Gastrocnemius medialis (tissue), 4 donors: ENCODE results near the gene HIVEP3. TPM values are rescaled to one million over a fixed set of nuclear protein-coding genes. Genes with fewer than 3 reads are reported as not detected.

Experiments
- ATAC-seq, 2 donors: fragments of 150-250 bp; one replicate each; pipeline ENCODE4 v1.9.1; 2016
- DNase-seq, 2 donors: peaks; one replicate each; pipeline ENCODE4 v3.0.0-alpha.2; 2019
- H3K27ac ChIP-seq, 4 donors: fragments of 200-600 bp; sonication (generic); 1 replicate in 1 of 4; 2 replicates in 3 of 4; pipeline ENCODE4 v1.5.1; 2016 to 2018; ENCODE audit warnings: mild to moderate bottlenecking in 2 of 4, moderate library complexity in 1 of 4
- H3K27me3 ChIP-seq, 3 donors: fragments of 200-600 bp; sonication (generic) in 2 of 3; 1 replicate in 1 of 3; 2 replicates in 2 of 3; pipeline versions ENCODE4 v1.5.1 to v1.6.0; 2016 to 2019; ENCODE audit warnings: mild to moderate bottlenecking in 1 of 3, moderate library complexity in 1 of 3
- H3K36me3 ChIP-seq, 2 donors: fragments of 200-600 bp; sonication (generic) in 1 of 2; one replicate each; pipeline ENCODE4 v1.5.1; 2017 to 2018
- H3K4me1 ChIP-seq, 2 donors: fragments of 200-600 bp; sonication (generic) in 1 of 2; one replicate each; pipeline ENCODE4 v1.5.1; 2016 to 2017; ENCODE audit warnings: mild to moderate bottlenecking in 2 of 2
- H3K4me3 ChIP-seq, 4 donors: fragments of 200-600 bp; sonication (generic) in 3 of 4; 1 replicate in 1 of 4; 2 replicates in 3 of 4; pipeline ENCODE4 v1.5.1; 2016 to 2019; ENCODE audit warnings: mild to moderate bottlenecking in 2 of 4
- H3K9me3 ChIP-seq, 3 donors: fragments of 200-600 bp; sonication (generic) in 2 of 3; 1 replicate in 1 of 3; 2 replicates in 2 of 3; pipeline ENCODE4 v1.5.1; 2016 to 2019
- POLR2A ChIP-seq, 2 donors: fragments of 450-650 bp; IDR thresholded peaks; one replicate each; pipeline ENCODE4 v1.6.1; 2017; ENCODE audit warnings: antibody characterized with exemption in 2 of 2, mild to moderate bottlenecking in 2 of 2, moderate library complexity in 2 of 2
- in situ Hi-C, 4 donors: fragments of 200-750 bp; cut with MboI; loops; one replicate each; pipeline versions ENCODE4 v1.15.0 to v1.8.0; 2017; ENCODE audit warnings: low sequenced_read_pairs in 4 of 4
- intact Hi-C: fragments of 100-400 bp; cut with DNase I; formaldehyde crosslinking; loops from one replicate; pipeline ENCODE4 v1.15.1; 2023; ENCODE audit warnings: low total_unique reads
- total RNA-seq, 4 donors: library from RNA; depleted of rRNA; stranded (reverse); fragments of >200 nt; gene quantifications; one replicate each; pipeline versions ENCODE4 v1.1.0 to v1.2.3, GENCODE V29; 2016
- TF ChIP-seq, protein P1 (sequence below), 5 experiments: fragments of 450-650 bp in 3 of 5; fragments of 200-600 bp in 2 of 5; sonication (generic) in 2 of 5; IDR thresholded peaks in 4 of 5; conservative IDR thresholded peaks in 1 of 5; 1 replicate in 4 of 5; 2 replicates in 1 of 5; pipeline ENCODE4 v1.5.1; 2016 to 2019; ENCODE audit warnings: antibody characterized with exemption in 5 of 5, mild to moderate bottlenecking in 3 of 5, moderate library complexity in 3 of 5

The HIVEP3 gene
- total RNA-seq, 4 donors from 2014 or later: 0.80 to 1.8 (median 1.3) TPM

DNA sequence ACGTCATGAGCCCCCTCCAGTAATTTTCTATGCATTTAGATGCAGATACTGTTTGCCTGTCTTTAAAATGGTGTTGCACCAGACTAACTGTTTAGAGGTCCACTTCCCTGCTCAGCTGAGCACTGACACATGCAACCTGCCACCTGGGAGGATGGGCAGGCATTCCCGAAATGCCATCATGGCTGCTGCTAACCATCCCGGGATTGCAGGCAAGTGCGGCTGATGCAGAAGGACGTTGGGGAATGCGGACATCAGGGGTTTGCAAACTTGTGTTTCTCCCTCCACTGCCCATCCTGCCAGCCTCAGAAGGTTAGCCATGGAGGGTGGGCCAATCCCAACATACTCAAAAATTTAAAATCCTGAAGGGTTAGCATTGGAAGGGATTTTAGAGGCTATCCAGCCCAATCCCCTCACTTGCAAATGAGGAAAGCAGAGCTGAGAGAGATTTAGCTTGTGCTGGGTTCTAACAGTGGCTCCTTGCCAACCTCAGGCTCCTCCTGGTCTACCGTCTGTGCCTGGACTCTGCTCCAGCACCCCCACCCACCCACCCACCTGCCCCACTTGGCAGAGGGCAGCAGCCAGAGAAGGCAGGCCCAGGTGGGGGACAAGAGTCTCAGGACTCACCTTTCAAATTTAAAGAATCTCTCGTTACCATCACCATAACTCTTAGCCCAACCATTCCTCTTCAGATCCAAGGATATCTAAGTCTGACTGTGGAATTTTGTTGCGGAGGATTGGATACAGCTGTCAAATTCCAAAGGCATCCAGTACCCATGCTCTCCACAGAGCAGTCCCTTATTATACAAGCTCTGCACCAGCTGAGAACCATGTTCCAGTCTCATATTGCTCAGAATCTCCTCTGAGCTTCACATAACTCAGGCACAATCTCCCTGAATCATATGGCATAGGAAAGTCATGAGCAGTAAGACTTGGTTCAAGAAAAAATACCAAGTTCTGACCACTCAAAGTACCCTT lies 34.2 kb downstream of the HIVEP3 start:
- DNase-seq (no peak), ATAC-seq (no peak)
- H3K9me3 ChIP-seq: no peaks in the 10 kb centered on the region
- H3K27me3 ChIP-seq: no peaks in the 10 kb centered on the region
- intact Hi-C loops: no loop called here
- in situ Hi-C loops: no loop called here
- no peaks in the 10 kb centered on the region for H3K36me3 ChIP-seq
- H3K4me1 ChIP-seq: peaks cover 42 to 53% of the 10 kb centered on the region in 2 donors
- no peak overlapping the region for H3K27ac ChIP-seq
- no peak for TF ChIP-seq POLR2A (IDR thresholded peaks at IDR 0.05)
- TF ChIP-seq, protein P1, sequence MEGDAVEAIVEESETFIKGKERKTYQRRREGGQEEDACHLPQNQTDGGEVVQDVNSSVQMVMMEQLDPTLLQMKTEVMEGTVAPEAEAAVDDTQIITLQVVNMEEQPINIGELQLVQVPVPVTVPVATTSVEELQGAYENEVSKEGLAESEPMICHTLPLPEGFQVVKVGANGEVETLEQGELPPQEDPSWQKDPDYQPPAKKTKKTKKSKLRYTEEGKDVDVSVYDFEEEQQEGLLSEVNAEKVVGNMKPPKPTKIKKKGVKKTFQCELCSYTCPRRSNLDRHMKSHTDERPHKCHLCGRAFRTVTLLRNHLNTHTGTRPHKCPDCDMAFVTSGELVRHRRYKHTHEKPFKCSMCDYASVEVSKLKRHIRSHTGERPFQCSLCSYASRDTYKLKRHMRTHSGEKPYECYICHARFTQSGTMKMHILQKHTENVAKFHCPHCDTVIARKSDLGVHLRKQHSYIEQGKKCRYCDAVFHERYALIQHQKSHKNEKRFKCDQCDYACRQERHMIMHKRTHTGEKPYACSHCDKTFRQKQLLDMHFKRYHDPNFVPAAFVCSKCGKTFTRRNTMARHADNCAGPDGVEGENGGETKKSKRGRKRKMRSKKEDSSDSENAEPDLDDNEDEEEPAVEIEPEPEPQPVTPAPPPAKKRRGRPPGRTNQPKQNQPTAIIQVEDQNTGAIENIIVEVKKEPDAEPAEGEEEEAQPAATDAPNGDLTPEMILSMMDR (IDR thresholded peaks at IDR 0.05 in 4 of 5, conservative IDR thresholded peaks at IDR 0.05 in 1 of 5): no peak
- H3K4me3 ChIP-seq: no peak overlapping the region

DNA sequence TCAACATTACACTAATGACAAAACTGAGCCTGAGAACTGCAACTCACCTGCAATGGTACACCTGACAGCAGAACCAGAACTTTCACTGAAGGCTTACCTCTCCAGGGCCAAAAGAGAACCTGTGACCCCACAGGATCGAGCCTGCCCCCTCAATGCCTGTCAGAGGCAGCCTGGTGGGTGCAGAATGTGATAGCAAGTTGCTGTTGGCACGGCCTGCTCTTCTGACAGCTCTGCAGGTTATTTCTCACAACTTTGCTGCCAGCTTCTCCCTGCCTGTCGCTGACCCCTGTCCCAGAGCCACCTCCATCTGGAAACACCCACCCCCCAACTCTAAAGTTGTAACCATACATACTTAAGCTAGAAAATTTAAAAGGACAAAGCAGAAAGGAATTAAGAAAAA lies 35.2 kb downstream of the HIVEP3 start:
- no peaks in the 10 kb centered on the region for H3K9me3 ChIP-seq
- no peaks in the 10 kb centered on the region for H3K27me3 ChIP-seq
- in situ Hi-C loops (no loop called here), intact Hi-C loops (loop anchor here (2.0 kb wide), 1 partner anchor 37 kb away; no protein-coding TSS in a partner anchor)
- no peaks in the 10 kb centered on the region for H3K36me3 ChIP-seq
- DNase-seq: no peak
- TF ChIP-seq, protein P1 (IDR thresholded peaks at IDR 0.05 in 4 of 5, conservative IDR thresholded peaks at IDR 0.05 in 1 of 5): no peak
- TF ChIP-seq POLR2A (IDR thresholded peaks at IDR 0.05): no peak
- H3K4me3 ChIP-seq: no peak overlapping the region
- H3K4me1 ChIP-seq: peaks cover 42 to 46% of the 10 kb centered on the region in 2 donors
- peak overlapping the region; percentile 78 to 83 (median 80) for H3K27ac ChIP-seq
- no peak for ATAC-seq

DNA sequence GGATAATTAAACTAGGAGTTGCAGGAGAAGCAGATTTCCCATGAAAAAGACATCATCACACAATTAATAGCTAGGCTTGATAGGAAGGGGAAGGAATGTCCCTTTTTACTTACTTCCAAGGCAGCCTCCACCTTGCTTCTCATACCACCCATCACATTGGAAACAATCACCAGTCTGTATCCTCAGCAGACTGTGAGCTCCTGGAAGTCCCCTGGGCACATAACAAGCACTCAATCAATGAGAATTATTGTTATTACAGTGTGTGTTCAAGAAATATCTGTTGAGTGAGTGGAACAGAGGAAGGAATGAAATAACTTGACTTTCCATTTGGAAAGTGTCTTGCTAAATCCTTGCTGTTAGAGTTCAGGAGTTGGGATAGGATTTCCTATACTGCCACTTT lies 36.2 kb downstream of the HIVEP3 start:
- no peak overlapping the region for H3K4me3 ChIP-seq
- H3K9me3 ChIP-seq: no peaks in the 10 kb centered on the region
- in situ Hi-C loops (no loop called here), intact Hi-C loops (loop anchor here (2.0 kb wide), 1 partner anchor 38 kb away; no protein-coding TSS in a partner anchor)
- H3K27ac ChIP-seq: peak overlapping the region; percentile 78 to 83 (median 80)
- no peaks in the 10 kb centered on the region for H3K27me3 ChIP-seq
- H3K4me1 ChIP-seq: peaks cover 49% of the 10 kb centered on the region in 2 donors
- DNase-seq: no peak
- no peaks in the 10 kb centered on the region for H3K36me3 ChIP-seq
- ATAC-seq: peak in 1 of 2 donors; percentile 18
- TF ChIP-seq, protein P1 (IDR thresholded peaks at IDR 0.05 in 4 of 5, conservative IDR thresholded peaks at IDR 0.05 in 1 of 5): no peak
- no peak for TF ChIP-seq POLR2A (IDR thresholded peaks at IDR 0.05)

DNA sequence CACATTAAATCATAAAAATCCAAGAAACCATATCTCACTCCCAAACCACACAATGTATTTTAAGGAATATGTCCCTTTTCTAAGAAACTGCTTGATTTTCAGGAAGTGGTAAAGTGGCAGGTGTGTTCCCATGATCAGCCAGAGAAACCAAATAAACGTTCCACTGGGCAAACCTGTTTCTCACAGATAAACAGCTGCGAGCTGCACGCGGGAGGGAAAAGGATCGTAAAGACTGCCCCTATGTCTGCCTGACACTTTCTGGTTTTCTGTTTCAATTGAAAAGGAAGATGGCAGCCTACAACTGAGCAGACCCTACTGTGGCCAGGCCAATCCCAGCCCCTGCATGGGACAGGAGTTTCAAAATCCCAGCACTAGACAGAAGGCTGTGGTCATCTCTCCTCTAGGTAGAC lies 36.6 kb downstream of the HIVEP3 start:
- in situ Hi-C loops (no loop called here), intact Hi-C loops (loop anchor here (2.0 kb wide), 1 partner anchor 39 kb away; no protein-coding TSS in a partner anchor)
- H3K4me1 ChIP-seq: peaks cover 53% of the 10 kb centered on the region in 2 donors
- no peaks in the 10 kb centered on the region for H3K9me3 ChIP-seq
- H3K27me3 ChIP-seq: no peaks in the 10 kb centered on the region
- ATAC-seq: peak; percentile 41 to 42
- H3K4me3 ChIP-seq: peak overlapping the region in 2 of 4 donors; percentile 6 to 20
- no peaks in the 10 kb centered on the region for H3K36me3 ChIP-seq
- peak overlapping the region; percentile 78 to 83 (median 80) for H3K27ac ChIP-seq
- no peak for DNase-seq
- TF ChIP-seq, protein P1 (IDR thresholded peaks at IDR 0.05 in 4 of 5, conservative IDR thresholded peaks at IDR 0.05 in 1 of 5): no peak
- TF ChIP-seq POLR2A (IDR thresholded peaks at IDR 0.05): no peak
